A375 (cell line): ENCODE results near the gene ZNF800. TPM values are rescaled to one million over a fixed set of nuclear protein-coding genes. Genes with fewer than 3 reads are reported as not detected.

Source experiments
- total RNA-seq: library from RNA; depleted of rRNA; stranded (reverse); fragments of >200 nt; shearing (Covaris generic); gene quantifications from 2 replicates; pipeline ENCODE4 v1.2.3, GENCODE V29; 2014; rRNA removed

Gene ZNF800
- 15.5 and 16.1 TPM in 2 replicates for total RNA-seq

GRCh38 chr7:127392566-127393367, at the start of gene ZNF800:
Gene ZNF800 (minus strand): TSS chr7:127392708. CDS start chr7:127391557, 1,151 bp downstream.

Other genes with a start within 250 kb of the ZNF800 start
- gene GRM8, start 139.8 kb downstream of the ZNF800 start, total RNA-seq, result 1.1 and 2.5 TPM in 2 replicates
- 17.3 and 17.9 TPM in 2 replicates for gene GCC1, start 192.9 kb upstream of the ZNF800 start, total RNA-seq
- gene ARF5, start 195.7 kb upstream of the ZNF800 start, total RNA-seq, result 161 and 188 TPM in 2 replicates
- gene FSCN3, start 201.0 kb upstream of the ZNF800 start, total RNA-seq, result 2.3 and 4.6 TPM in 2 replicates
- gene PAX4, start 225.4 kb upstream of the ZNF800 start, total RNA-seq, result not detected in 2 replicates